Activated CD8-positive, alpha-beta memory T cell treated with anti-CD3 and anti-CD28 coated beads, Interleukin-2, amount 50 U/mL, for 48 hours (primary cell): Measurements from ENCODE around the gene IFI27L1.

ENCODE experiments used
- DNase-seq: peaks from one replicate; pipeline ENCODE4 v3.0.0-alpha.2; 2020

IFI27L1 gene

GRCh38 chr14:94115058-94115591 lies 34.0 kb downstream of the IFI27L1 start:
- DNase-seq, result no peak

GRCh38 chr14:94115631-94116030 lies 34.5 kb downstream of the IFI27L1 start:
- no peak for DNase-seq

- DNase-seq, result no peak
Observed at GRCh38 chr14:94116701-94117100, 35.6 kb downstream of the IFI27L1 start.

- no peak for DNase-seq
Observed at GRCh38 chr14:94117856-94118255, 36.7 kb downstream of the IFI27L1 start.

- DNase-seq, result no peak
Observed at GRCh38 chr14:94119071-94119470, 38.0 kb downstream of the IFI27L1 start.

GRCh38 chr14:94120667-94121340 lies 39.7 kb downstream of the IFI27L1 start:
- no peak for DNase-seq

- no peak for DNase-seq
Observed at GRCh38 chr14:94121485-94121884, 40.4 kb downstream of the IFI27L1 start.

GRCh38 chr14:94122438-94122837 lies 41.3 kb downstream of the IFI27L1 start:
- peak; percentile 37 for DNase-seq

GRCh38 chr14:94123296-94123695 lies 42.2 kb downstream of the IFI27L1 start:
- peak; percentile 29 for DNase-seq

- DNase-seq, result peak; percentile 18
Observed at GRCh38 chr14:94123868-94124267, 42.8 kb downstream of the IFI27L1 start.

GRCh38 chr14:94124582-94125377 lies 43.7 kb downstream of the IFI27L1 start:
- peak; percentile 23 for DNase-seq

- DNase-seq, result peak; percentile 40
Observed at GRCh38 chr14:94125659-94126418, 44.7 kb downstream of the IFI27L1 start.

GRCh38 chr14:94126419-94126677 lies 45.2 kb downstream of the IFI27L1 start:
- no peak for DNase-seq

- peak; percentile 13 for DNase-seq
Observed at GRCh38 chr14:94126800-94127199, 45.7 kb downstream of the IFI27L1 start.

- peak; percentile 36 for DNase-seq
Observed at GRCh38 chr14:94127330-94127729, 46.2 kb downstream of the IFI27L1 start.

GRCh38 chr14:94128216-94128839 lies 47.2 kb downstream of the IFI27L1 start:
- no peak for DNase-seq

- peak; percentile 80 for DNase-seq
Observed at GRCh38 chr14:94129111-94129757, 48.1 kb downstream of the IFI27L1 start, which contains the start of gene IFI27L2. IFI27L2 (minus strand) TSS chr14:94129604; CDS start chr14:94129564, 40 bp downstream.

GRCh38 chr14:94129758-94130414 lies 48.8 kb downstream of the IFI27L1 start:
- no peak for DNase-seq

- no peak for DNase-seq
Observed at GRCh38 chr14:94132285-94132887, 51.3 kb downstream of the IFI27L1 start.

GRCh38 chr14:94135476-94135875 lies 54.4 kb downstream of the IFI27L1 start:
- no peak for DNase-seq

GRCh38 chr14:94136575-94137331 lies 55.6 kb downstream of the IFI27L1 start:
- DNase-seq, result peak; percentile 95
